C1 segment of cervical spinal cord (tissue), 14 donors: ENCODE measurements around the gene CALHM6.
A peak's percentile ranks its signal among the peaks of the same experiment; 100 is the strongest.

Experiments used
- DNase-seq, 14 donors: peaks; one replicate each; lab custom pipeline; 2025; lab: John Stamatoyannopoulos, UW

CALHM6 gene

DNA sequence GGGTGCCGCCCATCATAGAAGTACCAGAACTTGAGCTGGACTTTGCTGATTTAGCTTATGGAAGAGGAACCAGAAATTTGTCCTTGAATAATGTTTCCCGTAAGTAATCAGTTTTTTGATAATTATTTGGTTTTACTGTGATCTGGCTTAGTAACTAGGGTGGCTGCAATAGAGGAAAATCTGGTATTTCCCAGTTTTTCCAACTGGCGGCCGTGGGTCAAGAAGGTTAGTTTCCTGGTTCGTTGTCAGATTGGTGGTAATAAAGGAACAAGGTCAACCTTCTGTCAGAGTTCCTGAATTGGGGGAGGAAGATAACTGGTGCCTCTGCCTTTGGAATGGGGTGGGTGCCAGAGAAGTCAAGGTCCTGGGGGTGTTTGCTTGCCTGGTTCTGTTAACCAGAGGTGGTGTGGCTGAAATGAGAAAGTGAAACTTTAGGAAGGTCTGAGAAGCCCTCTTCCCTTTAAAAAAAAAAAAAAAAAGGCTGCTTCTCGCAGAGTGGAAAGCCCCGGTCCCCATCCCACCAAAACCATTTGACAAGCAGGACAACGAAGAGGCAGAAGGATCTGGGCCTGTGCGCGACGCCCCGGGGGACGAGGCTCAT lies at the start of gene CALHM6:
Gene CALHM6, plus strand, starts transcription at position 45 of the 601 bp plus-strand sequence. Its CDS starts 555 bp downstream, at position 600.
- no peak for DNase-seq

DNA sequence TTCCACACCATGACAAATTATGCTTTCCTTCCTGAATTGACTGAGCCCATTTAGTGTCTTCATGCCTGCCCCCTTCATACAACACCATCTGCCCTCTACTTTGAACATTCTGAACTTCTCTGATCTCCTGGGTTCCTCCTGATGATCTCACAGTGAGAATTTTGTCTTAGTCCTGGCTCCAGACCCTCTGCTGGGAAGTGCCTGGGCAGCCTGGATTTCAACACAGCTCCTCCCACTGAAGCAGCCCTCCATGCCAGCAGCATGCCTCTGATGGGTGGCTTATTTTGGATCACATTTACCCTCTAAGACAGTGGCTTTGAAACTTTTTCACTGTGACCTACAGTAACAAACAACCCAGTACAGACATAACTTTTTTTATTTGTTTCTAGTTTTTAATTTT lies 48.9 kb upstream of the CALHM6 start:
- DNase-seq, result peak in 1 of 14 donors; percentile 68

GRCh38 chr6:116413357-116413756 lies 47.8 kb upstream of the CALHM6 start:
- DNase-seq, result no peak

DNA sequence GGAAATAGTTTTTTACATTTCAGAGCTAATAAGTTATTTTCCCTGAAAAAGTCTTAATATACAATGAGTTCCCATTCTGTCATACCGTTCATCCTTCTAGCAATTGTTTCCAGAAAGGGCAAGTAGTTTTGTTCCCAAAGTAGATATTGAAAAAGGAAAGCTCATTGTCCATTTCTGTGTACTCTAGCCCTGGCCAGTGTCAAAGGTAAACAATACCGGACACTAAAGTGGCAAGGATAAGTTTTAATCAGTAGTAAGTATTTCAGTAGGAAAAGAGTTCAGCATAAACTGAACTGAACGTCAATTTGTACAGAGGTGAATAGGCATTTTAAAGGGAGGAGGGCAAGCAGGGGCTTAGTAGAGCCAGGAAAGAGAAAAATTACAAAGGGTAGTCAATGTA lies 43.5 kb upstream of the CALHM6 start:
- DNase-seq, result no peak

- DNase-seq, result no peak
These were observed 41.9 kb upstream of the CALHM6 start for GRCh38 chr6:116419069-116419786.

DNA sequence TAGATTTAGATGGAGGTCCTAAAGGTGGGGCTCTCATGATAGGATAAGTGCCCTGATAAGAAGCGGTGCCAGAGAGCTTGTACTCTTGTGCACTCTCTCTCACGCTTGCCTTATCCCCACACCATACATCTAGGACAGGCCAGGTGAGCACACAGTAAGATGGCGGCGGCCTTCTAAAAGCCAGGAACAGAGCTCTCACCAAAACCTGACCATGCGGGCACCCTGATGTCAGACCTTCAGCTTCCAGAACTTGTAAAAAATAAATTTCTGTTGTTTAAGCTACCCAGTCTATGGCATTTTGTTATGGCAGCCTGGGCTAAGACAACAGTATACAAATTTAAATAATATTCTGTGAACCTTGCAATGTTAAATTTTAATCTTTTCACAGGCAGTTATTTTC lies 40.8 kb upstream of the CALHM6 start:
- no peak for DNase-seq

DNA sequence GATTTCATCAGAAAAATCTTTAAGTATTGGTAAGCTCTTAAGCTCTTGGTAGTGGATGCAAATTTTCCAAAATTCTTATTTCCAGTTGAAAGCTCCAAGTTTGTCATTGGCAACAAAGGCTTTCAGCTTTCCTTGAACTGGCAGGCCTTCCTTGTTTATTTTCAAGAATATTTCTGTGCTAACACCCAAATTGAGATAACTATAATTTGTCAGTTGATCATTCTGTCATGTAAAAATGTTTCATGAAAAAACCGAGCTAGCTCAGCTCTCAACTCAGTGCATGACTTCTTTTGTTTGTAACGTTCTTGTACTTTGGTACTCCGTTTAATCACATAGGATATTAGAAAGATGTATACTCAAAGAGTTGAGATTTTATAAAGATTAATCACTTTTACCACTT lies 38.9 kb upstream of the CALHM6 start:
- DNase-seq, result no peak

GRCh38 chr6:116424001-116424400 lies 37.2 kb upstream of the CALHM6 start:
- DNase-seq, result peak in 1 of 14 donors; percentile 18

- no peak for DNase-seq
These were observed 34.6 kb upstream of the CALHM6 start for GRCh38 chr6:116426551-116426950.

DNA sequence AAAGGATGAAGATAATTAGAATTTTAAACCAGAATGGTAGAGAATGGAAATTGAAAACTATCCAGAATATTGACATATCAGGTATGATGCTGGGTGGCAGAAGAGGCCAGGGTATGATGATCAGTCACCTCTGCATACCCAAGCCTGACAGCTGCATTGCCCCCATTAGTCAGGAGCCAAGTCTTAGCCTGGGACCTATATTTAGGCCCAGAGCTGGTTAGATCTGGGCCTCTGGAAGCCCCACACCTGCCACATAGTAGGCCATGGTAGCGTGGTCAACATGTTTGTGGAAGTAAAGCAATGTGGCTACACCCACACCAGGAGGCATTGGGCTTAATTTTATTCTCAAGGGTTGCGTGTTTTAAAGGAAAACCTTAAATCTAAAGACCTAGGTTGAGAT lies 32.1 kb upstream of the CALHM6 start:
- no peak for DNase-seq

GRCh38 chr6:116430860-116431259 lies 30.3 kb upstream of the CALHM6 start:
- no peak for DNase-seq

DNA sequence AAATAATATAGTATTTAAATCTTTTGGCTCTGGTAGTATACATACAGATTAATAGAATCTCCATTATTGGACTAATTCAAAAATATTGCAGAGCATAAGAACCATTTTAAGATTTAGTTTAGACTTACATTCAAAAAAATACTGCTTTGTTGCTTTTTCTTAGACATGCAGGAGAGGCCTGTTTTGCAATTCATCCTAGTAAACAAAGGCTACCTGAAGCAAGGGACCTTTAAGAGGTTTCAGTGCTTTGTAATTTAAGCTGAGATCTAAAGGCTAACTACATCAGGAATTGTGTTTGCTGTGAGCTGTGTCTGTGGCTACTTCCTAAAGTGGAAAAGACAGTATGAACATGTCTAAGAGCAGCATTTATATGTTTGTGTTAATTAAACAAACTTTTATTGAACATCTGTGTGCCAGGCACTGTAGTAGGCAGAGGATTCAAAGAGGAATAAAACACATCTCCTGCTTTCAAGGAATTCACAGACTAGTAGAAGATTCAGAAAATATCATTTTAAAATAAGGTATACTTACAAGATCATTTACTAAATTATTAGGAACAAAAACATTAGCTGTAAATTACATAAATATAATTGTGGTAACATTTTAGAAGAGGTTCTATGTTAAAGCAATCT lies 29.1 kb upstream of the CALHM6 start:
- DNase-seq, result no peak

DNA sequence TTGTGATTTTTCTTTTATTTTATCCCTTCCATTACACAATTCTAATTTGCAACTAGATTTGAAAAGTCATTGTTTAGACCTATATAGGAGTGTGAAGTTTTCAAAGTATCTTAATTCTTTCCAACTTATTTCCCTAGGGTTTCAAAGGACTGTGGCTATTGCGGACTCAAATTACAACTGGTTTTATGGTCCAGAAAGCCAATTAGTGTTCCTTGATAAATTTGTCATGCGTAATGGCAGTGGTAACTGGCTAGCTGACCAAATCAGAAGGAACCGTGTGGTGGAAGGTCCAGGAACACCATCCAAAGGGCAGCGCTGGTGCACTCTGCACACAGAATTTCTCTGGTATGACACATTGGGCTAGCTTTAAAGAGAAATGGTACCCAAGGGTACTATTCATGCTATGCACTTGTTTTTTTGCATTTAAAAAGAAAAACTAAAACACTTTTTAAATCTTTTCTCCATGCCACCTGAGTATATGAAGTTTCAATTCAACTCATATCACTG lies 27.9 kb upstream of the CALHM6 start:
- DNase-seq, result no peak

- DNase-seq, result no peak
These were observed 27.0 kb upstream of the CALHM6 start for GRCh38 chr6:116434056-116434725.

- DNase-seq, result no peak
These were observed 24.6 kb upstream of the CALHM6 start for GRCh38 chr6:116436586-116436985.

GRCh38 chr6:116437656-116438055 lies 23.5 kb upstream of the CALHM6 start:
- DNase-seq, result no peak

GRCh38 chr6:116438590-116439448 lies 22.4 kb upstream of the CALHM6 start:
- DNase-seq, result no peak

DNA sequence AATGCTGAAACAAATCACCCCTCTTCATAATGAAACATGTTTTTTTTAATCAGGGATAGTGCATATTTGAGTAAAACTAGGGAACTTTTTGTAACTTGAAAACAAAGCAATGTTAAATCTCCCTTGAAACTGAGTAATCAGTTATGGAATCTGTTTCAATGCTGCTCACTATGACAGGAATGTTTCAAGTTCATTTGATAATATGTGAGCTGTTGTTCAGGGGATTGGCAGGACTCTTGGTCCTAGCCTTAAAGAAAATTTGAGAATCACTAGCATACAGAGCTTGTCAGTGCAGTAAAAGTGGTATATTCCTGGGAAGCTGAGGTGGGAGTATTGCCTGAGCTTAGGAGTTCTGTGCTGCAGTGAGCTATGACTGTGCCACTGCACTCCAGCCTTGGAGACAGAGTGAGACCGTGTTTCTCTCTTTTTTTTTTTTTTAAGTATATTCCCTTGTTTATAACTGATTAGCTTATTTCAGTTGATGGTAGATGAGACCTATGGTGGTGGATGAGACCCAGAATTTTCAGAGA lies 21.6 kb upstream of the CALHM6 start:
- DNase-seq, result no peak

GRCh38 chr6:116443105-116443504 lies 18.1 kb upstream of the CALHM6 start:
- no peak for DNase-seq

DNA sequence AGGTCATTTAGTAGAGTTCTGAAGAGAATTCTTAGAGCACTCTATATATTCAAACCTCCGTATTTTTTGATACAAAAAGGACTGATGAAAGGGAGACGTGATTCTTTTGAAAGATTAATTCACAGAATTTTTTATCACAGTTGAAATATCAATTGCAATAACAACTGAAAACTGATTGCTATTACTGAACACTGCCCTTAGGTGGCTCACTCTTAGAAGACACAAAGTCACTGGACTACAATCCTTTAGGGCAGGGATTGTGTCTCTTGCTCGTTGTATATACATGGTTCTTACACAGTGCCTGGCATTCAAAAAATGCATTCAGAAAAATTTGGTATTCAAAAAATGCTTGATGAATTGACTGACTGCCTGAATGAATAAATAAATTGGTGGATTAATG lies 17.1 kb upstream of the CALHM6 start:
- DNase-seq, result no peak

DNA sequence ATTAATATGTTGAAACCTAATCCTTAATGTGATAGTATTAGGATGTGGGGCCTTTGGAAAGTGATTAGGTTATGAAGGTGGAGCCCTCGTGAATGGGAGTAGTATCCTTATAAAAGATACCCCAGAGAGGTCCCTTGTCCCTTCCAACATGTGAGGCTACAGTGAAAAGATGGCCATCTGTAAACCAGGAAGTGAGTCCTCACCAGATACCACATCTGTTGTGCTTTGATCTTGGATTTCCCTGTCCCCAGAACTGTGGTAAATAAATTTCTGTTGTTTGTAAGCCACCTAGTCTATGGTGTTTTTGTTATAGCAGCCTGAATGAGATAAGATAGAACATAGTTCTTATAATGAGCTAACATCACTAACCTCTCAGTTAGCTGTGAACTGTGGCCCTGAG lies 16.6 kb upstream of the CALHM6 start:
- no peak for DNase-seq
